A549 (cell line): ENCODE data around the gene SNRNP25. TPM values are rescaled to one million over a fixed set of nuclear protein-coding genes. Genes with fewer than 3 reads are reported as not detected.
"Not testable (repeated sequence)": the region's sequence is repeated elsewhere in the genome, so short reads cannot be mapped to it uniquely, and the experiment has no call there.

Experiments
- ATAC-seq, 2 experiments: fragments of 200-7000 bp in 1 of 2; fragments of >200 bp in 1 of 2; cut with Nextera tagmentation in 1 of 2; cut with Tn5 transposase in 1 of 2; 3 replicates each; pipeline versions ENCODE4 v1.8.0 to v1.9.1; 2018 to 2020; ENCODE audit warnings: mild to moderate bottlenecking in 1 of 2, moderate library complexity in 1 of 2
- CTCF ChIA-PET: fragments of 300-600 bp; sonication (Branson Sonifier 250); formaldehyde crosslinking; extraction: SDS; loops from one replicate; lab custom pipeline; 2021; ENCODE audit warnings: antibody characterized with exemption, inconsistent platforms; lab: Yijun Ruan, JAX
- POLR2A ChIA-PET: fragments of 350-600 bp; formaldehyde crosslinking; extraction: SDS; loops from one replicate; lab custom pipeline; 2021; ENCODE audit warnings: antibody characterized with exemption, inconsistent platforms; lab: Yijun Ruan, JAX
- DNase-seq, 2 experiments: peaks; one replicate each; pipeline versions ENCODE4 v3.0.0 to v3.0.0-alpha.2; 2011 to 2016; ENCODE audit warnings: low read depth in 1 of 2, low spot score in 1 of 2
- FAIRE-seq: peaks from 2 replicates; lab custom pipeline; 2011; peaks lifted over from hg19 to GRCh38; lab: Jason Lieb, UNC
- H3K27ac ChIP-seq, 2 experiments: fragments of >200 bp; sonication (Bioruptor Twin); formaldehyde crosslinking; 3 replicates each; pipeline ENCODE4 v1.5.1; 2016 to 2017
- H3K4me1 ChIP-seq: fragments of >200 bp; sonication (Bioruptor Twin); formaldehyde crosslinking; 3 replicates; pipeline ENCODE4 v1.6.1; 2016
- H3K4me2 ChIP-seq: fragments of >200 bp; sonication (Bioruptor Twin); formaldehyde crosslinking; 3 replicates; pipeline ENCODE4 v1.6.1; 2016
- H3K4me3 ChIP-seq: fragments of >200 bp; sonication (Bioruptor Twin); formaldehyde crosslinking; 3 replicates; pipeline ENCODE4 v1.5.1; 2016
- H3K9me3 ChIP-seq: fragments of >200 bp; sonication (Bioruptor Twin); formaldehyde crosslinking; 3 replicates; pipeline ENCODE4 v1.6.1; 2016
- CBX2 ChIP-seq: fragments of 200-600 bp; sonication (generic); IDR thresholded peaks from 2 replicates; pipeline ENCODE4 v1.6.1; 2016; ENCODE audit warnings: low read depth, mild to moderate bottlenecking, borderline replicate concordance
- CEBPB ChIP-seq, 2 experiments: fragments of >200 bp in 1 of 2; sonication (Bioruptor Twin) in 1 of 2; formaldehyde crosslinking in 1 of 2; IDR thresholded peaks; 2 replicates each; pipeline ENCODE4 v1.6.1; 2012 to 2016
- CTCF ChIP-seq: fragments of >200 bp; sonication (Bioruptor Twin); formaldehyde crosslinking; IDR thresholded peaks from 3 replicates; pipeline ENCODE4 v1.5.1; 2016
- EHF ChIP-seq: fragments of 250-450 bp; sonication (Bioruptor Pico); IDR thresholded peaks from 2 replicates; pipeline ENCODE4 v1.5.0; 2020; ENCODE audit warnings: mild to moderate bottlenecking
- ELK1 ChIP-seq: fragments of 150-350 bp; IDR thresholded peaks from 2 replicates; pipeline ENCODE4 v1.6.1; 2014; ENCODE audit warnings: low read depth, mild to moderate bottlenecking, low read length
- EP300 ChIP-seq, 2 experiments: fragments of >200 bp; sonication (Bioruptor Twin); formaldehyde crosslinking; IDR thresholded peaks; 2 replicates in 1 of 2; 3 replicates in 1 of 2; pipeline ENCODE4 v1.6.1; 2016 to 2017
- FOSB ChIP-seq: fragments of 250-450 bp; sonication (Bioruptor Pico); IDR thresholded peaks from 2 replicates; pipeline ENCODE4 v1.5.0; 2020; ENCODE audit warnings: mild to moderate bottlenecking, moderate library complexity
- JUNB ChIP-seq: fragments of >200 bp; sonication (Bioruptor Twin); formaldehyde crosslinking; IDR thresholded peaks from 2 replicates; pipeline ENCODE4 v1.6.1; 2016
- MAX ChIP-seq: IDR thresholded peaks from 2 replicates; pipeline ENCODE4 v1.6.1; 2012
- NPAS2 ChIP-seq: fragments of 250-450 bp; sonication (Bioruptor Pico); IDR thresholded peaks from 2 replicates; pipeline ENCODE4 v1.8.0; 2022; ENCODE audit warnings: mild to moderate bottlenecking, moderate library complexity, borderline replicate concordance
- NR3C1 ChIP-seq: fragments of >200 bp; sonication (Bioruptor Twin); formaldehyde crosslinking; IDR thresholded peaks from 3 replicates; pipeline ENCODE4 v1.6.1; 2017
- PBX3 ChIP-seq: IDR thresholded peaks from 2 replicates; pipeline ENCODE4 v1.6.1; 2012
- PHF8 ChIP-seq: fragments of 200-600 bp; sonication (generic); IDR thresholded peaks from 2 replicates; pipeline ENCODE4 v1.6.1; 2016; ENCODE audit warnings: low read depth, mild to moderate bottlenecking, antibody characterized with exemption, moderate library complexity, borderline replicate concordance
- POLR2A ChIP-seq: IDR thresholded peaks from 2 replicates; pipeline ENCODE4 v1.6.1; 2012; ENCODE audit warnings: mild to moderate bottlenecking, low read length
- RARB ChIP-seq: fragments of 250-450 bp; sonication (Bioruptor Pico); IDR thresholded peaks from 2 replicates; pipeline ENCODE4 v1.8.0; 2021; ENCODE audit warnings: mild to moderate bottlenecking, moderate library complexity
- RNF2 ChIP-seq: fragments of 200-600 bp; sonication (generic); IDR thresholded peaks from 2 replicates; pipeline ENCODE4 v1.6.1; 2016; ENCODE audit warnings: low read depth, mild to moderate bottlenecking, antibody characterized with exemption, moderate library complexity, borderline replicate concordance
- SMC3 ChIP-seq: fragments of >200 bp; sonication (Bioruptor Twin); formaldehyde crosslinking; IDR thresholded peaks from 3 replicates; pipeline ENCODE4 v1.6.1; 2018; ENCODE audit warnings: inconsistent platforms
- SREBF2 ChIP-seq: fragments of 450-650 bp; IDR thresholded peaks from 2 replicates; pipeline ENCODE4 v1.6.1; 2014; ENCODE audit warnings: mild to moderate bottlenecking, moderate library complexity
- USF2 ChIP-seq: fragments of 450-650 bp; IDR thresholded peaks from 2 replicates; pipeline ENCODE4 v1.6.1; 2014; ENCODE audit warnings: antibody characterized with exemption
- ZC3H11A ChIP-seq: fragments of 450-650 bp; IDR thresholded peaks from 2 replicates; pipeline ENCODE4 v1.6.1; 2014; ENCODE audit warnings: antibody characterized with exemption, mild to moderate bottlenecking
- WGBS: methylation state at CpG from one replicate; pipeline ENCODE4 v1.1.6; 2017; ENCODE audit errors: missing lambda C conversion rate; 5-methylcytosine and 5-hydroxymethylcytosine counted together
- polyA plus RNA-seq, 4 experiments: library from polyadenylated mRNA; depleted of rRNA in 3 of 4; stranded (reverse); fragments of >200 nt; fragmentation: RNase III in 1 of 4; extraction: RNeasy Plus Mini Kit Qiagen cat#74134 plus additional on column Dnase treatment in 1 of 4; gene quantifications; 2 replicates in 3 of 4; 3 replicates in 1 of 4; pipeline ENCODE4 v1.2.3, GENCODE V29; 2011 to 2017

Gene SNRNP25
- polyA plus RNA-seq, 2 of the 4 experiments (the other 2 are of a cell fraction) = 45.0 to 82.2 TPM

- WGBS = 92% methylated on average over 7 of the region's 7 CpGs
- DNase-seq, FAIRE-seq, ATAC-seq, H3K27ac ChIP-seq, H3K9me3 ChIP-seq, H3K4me3 ChIP-seq, POLR2A ChIA-PET, H3K4me2 ChIP-seq: not testable (repeated sequence)
- peaks cover 19% of the 10 kb centered on the region; the same call in 2 of the 3 replicates for H3K4me1 ChIP-seq
- CTCF ChIA-PET = interaction anchor here (0.9 to 2.9 kb wide), 3 partner anchors 19 to 60 kb away, joined by 3 to 14 read pairs (median 4); no protein-coding TSS in a partner anchor
- TF ChIP-seq ZC3H11A = peak; percentile 82
Measured at GRCh38 chr16:46510-46909, 7.1 kb upstream of the SNRNP25 start.

GRCh38 chr16:47234-47633, 6.4 kb upstream of the SNRNP25 start:
- POLR2A ChIA-PET = no interaction called here
- TF ChIP-seq EHF (CRISPR knock-in tag) = no peak
- TF ChIP-seq PBX3 = no peak
- no peak for TF ChIP-seq PHF8
- no peak for TF ChIP-seq RNF2
- TF ChIP-seq SMC3 = no peak
- TF ChIP-seq NR3C1 = no peak
- no peak for TF ChIP-seq RARB
- no peak for TF ChIP-seq CBX2
- no peak for TF ChIP-seq SREBF2
- no peak for TF ChIP-seq FOSB (CRISPR knock-in tag)
- no peak for TF ChIP-seq ELK1
- no peak for TF ChIP-seq CTCF
- no peak for TF ChIP-seq POLR2A
- no peak for TF ChIP-seq MAX
- no peak for TF ChIP-seq CEBPB (IDR thresholded peaks at IDR 0.05)
- TF ChIP-seq EP300 (IDR thresholded peaks at IDR 0.05) = no peak
- TF ChIP-seq NPAS2 (CRISPR knock-in tag) = no peak
- no peak for TF ChIP-seq USF2
- no peak for TF ChIP-seq JUNB
- H3K4me2 ChIP-seq = no peak overlapping the region
- H3K4me1 ChIP-seq = peaks cover 23% of the 10 kb centered on the region; the same call in 2 of the 3 replicates
- ATAC-seq (no peak), FAIRE-seq (no peak), DNase-seq (no peak)
- no peaks in the 10 kb centered on the region for H3K9me3 ChIP-seq
- WGBS = 90% methylated on average over 7 of the region's 7 CpGs
- CTCF ChIA-PET = interaction anchor here (0.9 to 2.1 kb wide), 2 partner anchors 49 to 60 kb away, joined by 3 to 4 read pairs; no protein-coding TSS in a partner anchor
- no peak overlapping the region for H3K4me3 ChIP-seq
- H3K27ac ChIP-seq = no peak overlapping the region
